HG03520 (cell line): ENCODE results near the gene CTBP2.
"Not testable (repeated sequence)": the region's sequence is repeated elsewhere in the genome, so short reads cannot be mapped to it uniquely, and the experiment has no call there.

Experiments used
- ATAC-seq: cut with Tn5 transposase; IDR thresholded peaks from one replicate; pipeline ENCODE4 v1.9.1; 2021; ENCODE audit warnings: mild to moderate bottlenecking, moderate library complexity; ENCODE audit not compliant: unreplicated experiment

CTBP2 gene

GRCh38 chr10:125158601-125159485 is 1.5 kb downstream of the CTBP2 start:
- ATAC-seq: peak; percentile 45

GRCh38 chr10:125158275-125158600 is 2.1 kb downstream of the CTBP2 start:
- no peak for ATAC-seq

GRCh38 chr10:125157505-125157904 is 2.9 kb downstream of the CTBP2 start:
- ATAC-seq: no peak

DNA sequence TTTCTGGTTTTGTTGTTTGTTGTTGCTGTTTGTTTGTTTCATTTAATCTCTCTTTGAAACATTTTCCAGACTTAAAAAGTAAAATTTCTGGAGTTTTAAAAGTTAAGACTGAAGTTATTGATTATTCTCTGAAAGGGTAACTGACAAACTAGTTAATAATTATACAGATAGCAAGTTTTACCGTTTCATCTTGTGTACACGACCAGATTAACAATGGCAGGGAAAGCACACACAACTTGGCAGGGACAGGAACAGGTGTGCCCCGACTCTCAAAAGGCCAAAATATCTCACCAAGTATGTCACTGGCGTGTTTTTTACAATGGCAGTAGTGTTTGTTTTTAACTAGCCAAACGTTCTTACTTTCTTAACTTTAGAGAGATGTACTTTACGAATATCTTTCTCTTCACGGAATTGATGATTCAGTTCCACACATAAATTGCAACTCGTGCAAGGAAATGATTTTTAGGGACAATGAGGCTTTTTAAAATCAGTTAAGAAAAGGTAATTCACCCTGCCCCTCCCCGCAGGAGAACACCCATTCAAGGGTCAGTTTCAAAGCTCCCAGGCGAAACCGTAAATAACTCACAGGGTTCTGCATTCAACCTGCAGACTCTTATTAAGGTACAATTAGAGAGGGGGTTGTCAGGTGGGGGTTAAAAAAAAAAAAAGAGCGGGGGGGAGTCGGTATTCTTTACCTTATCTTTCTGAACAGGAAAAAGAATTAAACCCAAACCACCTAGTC is 3.5 kb downstream of the CTBP2 start:
- no peak for ATAC-seq

DNA sequence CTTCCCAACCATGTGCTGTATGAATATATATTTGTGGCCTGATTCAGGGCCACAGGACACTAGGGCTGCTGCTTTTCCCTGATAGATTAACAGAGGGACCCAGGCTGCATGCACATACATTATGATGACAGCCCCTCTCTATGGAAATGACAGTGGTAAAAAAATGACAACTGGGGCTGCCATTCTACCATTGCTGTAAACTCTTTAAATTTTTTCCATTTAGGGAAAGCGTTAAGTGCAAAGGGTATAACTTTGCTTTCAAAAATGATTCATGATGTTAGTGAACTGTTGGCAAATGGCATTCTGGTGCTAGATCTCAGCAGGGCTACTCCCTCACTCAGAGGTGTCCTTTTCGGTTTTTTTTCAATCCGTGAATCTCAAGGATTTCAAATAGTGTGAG is 4.2 kb downstream of the CTBP2 start:
- no peak for ATAC-seq

- ATAC-seq: no peak
Observed at GRCh38 chr10:125155101-125155500, 5.3 kb downstream of the CTBP2 start.

DNA sequence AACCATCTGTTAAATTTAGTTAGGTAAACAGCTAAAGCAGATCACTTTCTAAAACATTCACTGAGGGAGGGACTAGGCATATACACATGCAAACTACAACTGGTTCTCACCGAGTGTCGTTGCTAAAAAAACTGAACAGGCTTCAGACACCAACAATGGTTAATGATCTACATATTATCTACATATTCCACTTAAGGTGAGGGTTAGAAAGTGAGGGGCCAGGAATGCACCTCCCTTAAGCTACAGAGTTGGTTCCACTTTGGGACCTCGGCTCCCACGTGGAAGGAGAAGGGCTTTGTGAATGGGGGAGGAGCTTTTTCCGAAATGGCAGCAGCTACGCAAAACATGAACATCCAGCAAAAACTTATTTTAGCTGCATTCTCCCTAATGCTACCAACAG is 5.8 kb downstream of the CTBP2 start:
- no peak for ATAC-seq

DNA sequence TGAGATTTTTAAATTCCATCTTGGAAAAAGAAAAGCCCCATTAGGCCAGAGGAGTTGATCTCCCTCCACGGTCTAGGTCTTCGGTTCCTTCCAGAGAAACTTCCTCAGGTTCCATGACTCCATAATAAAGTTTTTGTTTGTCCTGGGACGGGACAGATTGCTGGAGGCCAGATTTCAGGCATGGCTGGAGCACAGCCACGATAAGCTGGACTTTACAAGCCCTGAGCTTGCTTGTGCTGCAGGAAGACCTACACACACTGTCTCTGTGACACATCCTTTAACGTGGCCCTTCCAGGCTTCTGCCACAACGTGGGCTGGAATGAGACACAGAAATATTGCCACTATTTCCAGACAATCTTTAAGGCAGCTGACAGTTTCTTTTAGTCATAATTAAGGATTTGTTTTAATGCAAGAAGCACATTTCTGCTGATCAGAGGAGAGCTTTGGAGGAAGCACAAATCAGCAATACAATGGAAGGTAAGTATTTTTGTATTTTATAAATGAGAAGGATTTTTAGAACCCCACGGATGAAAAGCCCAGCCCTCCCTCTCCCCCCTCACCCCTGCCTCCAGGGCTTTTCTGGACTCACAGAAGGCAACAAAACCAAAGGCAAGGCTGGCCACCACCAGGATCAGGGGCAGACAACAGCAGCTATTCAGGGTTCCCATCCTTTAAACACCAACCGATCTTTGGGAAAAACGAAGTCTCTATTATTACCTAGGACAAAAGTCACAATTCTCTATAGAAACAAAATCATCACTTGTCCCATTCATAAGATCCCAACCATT is 6.5 kb downstream of the CTBP2 start:
- no peak for ATAC-seq

GRCh38 chr10:125152450-125153368 is 7.7 kb downstream of the CTBP2 start:
- ATAC-seq: no peak

DNA sequence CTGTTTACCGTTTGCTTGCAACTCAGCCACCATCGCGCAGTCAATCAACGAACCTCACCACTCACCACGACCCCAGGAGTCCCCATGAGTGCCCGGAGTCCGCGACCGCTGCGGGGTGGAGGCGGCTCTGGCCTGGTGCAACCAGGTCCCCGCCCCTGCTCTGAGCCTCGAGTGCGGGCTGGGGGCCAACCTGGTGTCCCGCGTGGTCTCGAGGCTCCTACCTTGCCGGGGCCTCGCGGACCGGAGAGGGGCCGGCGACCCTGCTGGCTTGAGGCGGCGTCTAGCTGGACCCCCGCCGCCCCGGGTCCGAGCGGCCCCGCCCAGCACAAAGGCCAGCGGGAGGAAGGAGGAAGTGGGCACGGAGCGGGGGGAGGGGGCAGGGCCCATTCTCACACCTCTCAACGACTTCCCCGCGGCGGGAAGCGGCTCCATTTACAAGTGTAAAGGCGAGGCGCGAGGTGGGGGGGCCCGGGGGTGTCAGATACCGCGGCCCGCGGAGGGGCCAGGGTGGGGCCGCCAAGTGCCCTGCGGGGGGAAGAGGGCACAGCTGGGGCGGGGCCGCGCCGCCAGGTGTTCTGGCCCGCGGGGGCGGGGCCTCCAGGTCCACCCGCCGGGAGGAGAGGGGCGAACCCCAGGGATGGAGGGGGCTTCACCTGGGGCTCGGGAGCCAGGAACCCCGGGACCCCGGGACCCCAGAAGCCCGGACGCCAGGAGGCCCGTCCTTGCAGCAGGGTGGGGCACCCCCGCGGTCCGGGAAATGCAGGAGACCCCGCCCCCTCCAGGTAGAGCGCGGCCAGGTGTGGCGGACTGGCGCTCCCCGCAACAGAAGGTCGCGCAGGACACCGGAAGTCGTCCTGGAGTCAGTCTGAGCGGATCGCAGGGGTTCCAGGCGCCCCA is 8.6 kb downstream of the CTBP2 start:
- ATAC-seq: no peak

GRCh38 chr10:125151170-125151552 is 9.2 kb downstream of the CTBP2 start:
- ATAC-seq: no peak

DNA sequence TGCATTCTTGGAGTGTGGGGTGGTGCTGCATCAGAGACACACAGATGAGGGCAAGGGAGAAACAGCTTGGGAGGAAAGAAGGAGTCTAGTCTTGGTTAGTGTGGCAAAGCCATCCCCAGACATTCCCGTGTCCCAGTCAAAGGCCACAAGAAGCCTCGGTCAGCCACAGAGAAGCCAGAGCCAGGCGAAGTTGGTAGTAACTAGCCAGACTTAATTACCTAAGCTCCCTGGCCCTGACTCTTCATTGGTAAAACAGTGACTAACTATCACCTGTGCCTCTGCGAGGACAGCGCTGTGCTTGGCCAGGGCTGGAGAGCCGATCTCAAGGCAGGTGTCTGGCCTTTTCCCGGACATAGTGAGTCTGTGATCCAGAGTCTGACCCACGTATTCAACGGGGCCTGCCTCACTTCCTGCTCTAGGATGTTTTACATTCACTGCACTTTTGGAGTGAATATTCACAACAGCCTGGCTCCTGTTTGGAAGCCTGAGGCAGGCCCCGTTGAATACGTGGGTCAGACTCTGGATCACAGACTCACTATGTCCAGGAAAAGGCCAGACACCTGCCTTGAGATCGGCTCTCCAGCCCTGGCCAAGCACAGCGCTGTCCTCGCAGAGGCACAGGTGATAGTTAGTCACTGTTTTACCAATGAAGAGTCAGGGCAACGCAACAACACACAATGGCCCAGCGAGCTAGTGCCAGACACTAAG is 9.8 kb downstream of the CTBP2 start:
- ATAC-seq: not testable (repeated sequence)

- no peak for ATAC-seq
Observed at GRCh38 chr10:125149680-125150047, 10.7 kb downstream of the CTBP2 start.

DNA sequence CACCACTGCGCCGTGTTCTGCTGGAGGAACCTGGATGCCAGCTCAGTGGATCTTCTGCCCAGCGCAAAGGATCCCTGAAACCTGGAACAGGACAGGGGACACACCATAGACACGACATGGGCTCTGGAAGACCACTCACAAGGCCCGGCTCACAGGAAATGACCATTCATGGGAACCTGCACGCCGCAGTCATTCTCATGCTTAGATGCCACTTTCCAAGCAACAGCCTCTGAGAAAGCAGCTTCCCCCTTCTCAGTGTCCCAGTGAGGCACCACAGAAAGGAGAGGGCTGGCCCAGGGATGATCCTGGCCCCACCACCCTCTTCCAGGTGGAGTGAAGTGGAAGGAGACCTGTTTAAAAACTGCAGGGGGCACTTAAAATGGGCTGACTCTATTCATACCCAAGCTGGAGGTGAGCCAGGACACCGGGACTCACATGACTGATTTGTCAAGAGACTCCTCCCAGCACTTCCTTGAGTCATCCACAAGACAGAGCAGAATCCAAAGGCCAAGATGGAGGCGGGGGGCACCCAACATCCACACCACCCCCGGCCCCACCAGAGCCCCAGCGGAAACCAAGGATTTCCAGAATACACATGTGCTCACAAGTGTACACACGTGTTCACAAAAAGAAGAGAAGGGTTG is 11.2 kb downstream of the CTBP2 start:
- ATAC-seq: no peak

GRCh38 chr10:125148528-125148927 is 11.8 kb downstream of the CTBP2 start:
- ATAC-seq: no peak

- no peak for ATAC-seq
Observed at GRCh38 chr10:125147971-125148439, 12.4 kb downstream of the CTBP2 start.

GRCh38 chr10:125146791-125147579 is 13.4 kb downstream of the CTBP2 start:
- no peak for ATAC-seq

GRCh38 chr10:125145636-125146035 is 14.7 kb downstream of the CTBP2 start:
- ATAC-seq: no peak
